Heart left ventricle (tissue), 16 donors: ENCODE results near the gene ZNF440. TPM values are rescaled to one million over a fixed set of nuclear protein-coding genes. Genes with fewer than 3 reads are reported as not detected.
"Not testable (repeated sequence)": the region's sequence is repeated elsewhere in the genome, so short reads cannot be mapped to it uniquely, and the experiment has no call there.

Source experiments
- ATAC-seq, 4 donors: fragments of 200-7000 bp; cut with Tn5 transposase; one replicate each; pipeline ENCODE4 v1.9.1; 2020 to 2022; ENCODE audit warnings: moderate library complexity in 4 of 4, mild to moderate bottlenecking in 3 of 4, moderate number of reproducible peaks in 1 of 4
- DNase-seq, 5 donors: peaks; one replicate each; pipeline ENCODE4 v3.0.0-alpha.2; 2020
- H3K27ac ChIP-seq, 12 donors: fragments of 200-600 bp; sonication (generic) in 4 of 12; one replicate each; pipeline versions ENCODE4 v1.5.0 to v1.8.0; 2016 to 2022; ENCODE audit warnings: mild to moderate bottlenecking in 2 of 12
- H3K27me3 ChIP-seq, 9 donors: fragments of 200-600 bp; sonication (generic) in 2 of 9; one replicate each; pipeline versions ENCODE4 v1.5.1 to v1.8.0; 2016 to 2022; ENCODE audit warnings: mild to moderate bottlenecking in 3 of 9
- H3K36me3 ChIP-seq, 9 donors: fragments of 200-600 bp; sonication (generic) in 2 of 9; one replicate each; pipeline versions ENCODE4 v1.5.0 to v1.8.0; 2018 to 2022; ENCODE audit warnings: mild to moderate bottlenecking in 2 of 9
- H3K4me1 ChIP-seq, 12 donors: fragments of 200-600 bp; sonication (generic) in 4 of 12; one replicate each; pipeline versions ENCODE4 v1.5.0 to v1.8.0; 2016 to 2022; ENCODE audit warnings: mild to moderate bottlenecking in 3 of 12
- H3K4me3 ChIP-seq, 12 donors: fragments of 200-600 bp; sonication (generic) in 4 of 12; one replicate each; pipeline versions ENCODE4 v1.5.0 to v1.8.0; 2017 to 2022; ENCODE audit warnings: mild to moderate bottlenecking in 9 of 12, moderate library complexity in 4 of 12
- H3K9me3 ChIP-seq, 12 donors: fragments of 200-600 bp; sonication (generic) in 4 of 12; one replicate each; pipeline versions ENCODE4 v1.5.0 to v1.8.0; 2016 to 2022; ENCODE audit warnings: mild to moderate bottlenecking in 1 of 12
- POLR2A ChIP-seq, 2 donors: fragments of 450-650 bp; IDR thresholded peaks; one replicate each; pipeline ENCODE4 v1.6.1; 2017; ENCODE audit warnings: antibody characterized with exemption in 2 of 2, mild to moderate bottlenecking in 2 of 2, moderate library complexity in 2 of 2
- WGBS, 4 donors: extraction: QIAGEN DNeasy Blood & Tissue Kit in 2 of 4; methylation state at CpG; one replicate each; pipeline versions ENCODE4 v1.1.5 to v1.1.7; 2013 to 2018; 5-methylcytosine and 5-hydroxymethylcytosine counted together
- intact Hi-C, 10 donors: fragments of 100-400 bp; cut with DNase I; formaldehyde crosslinking; loops; one replicate each; pipeline versions ENCODE4 v1.11.1 to v1.14.2; 2022
- polyA plus RNA-seq, 2 donors: library from polyadenylated mRNA; stranded (reverse); fragments of 200-250 nt; gene quantifications; one replicate each; pipeline ENCODE4 v1.2.3, GENCODE V29; 2013
- total RNA-seq, 9 donors: library from RNA; depleted of rRNA in 2 of 9; stranded (reverse); fragments of >200 nt in 2 of 9; fragmentation: NEBNext Ultra II Directional in 3 of 9; extraction: Animal tissue kit (Norgen Biotek cat#: 25700) in 3 of 9; gene quantifications; one replicate each; pipeline versions ENCODE4 v1.1.0 to v1.2.4, GENCODE V29; 2016 to 2023
- TF ChIP-seq, protein P1 (sequence below), 12 donors: fragments of 200-600 bp; sonication (generic) in 4 of 12; IDR thresholded peaks; one replicate each; pipeline versions ENCODE4 v1.5.0 to v1.8.0; 2018 to 2022; ENCODE audit warnings: antibody characterized with exemption in 12 of 12, mild to moderate bottlenecking in 5 of 12
- donor health status: ischemic (EF 13 %, LVEDD 7.1; RV severe dilation, severe dysfunction).
- donor health status: healthy with polysubstance abuse.
- donor health status: DM: no; HTN: yes; CAD: no.
- donor health status: DM: no; HTN: no; CAD: no.
- donor health status: ischemic (EF 25% LVEDD 6.9; RV normal size, moderate dysfunction).
- donor health status: ischemic (EF 25% LVEDD 5.7; RV mildly dilated, moderate dysfunction).
- donor health status: healthy.
- donor health status: DM: yes; HTN: yes; CAD: no.
- donor health status: ischemic (EF 35%, LVEDD 5.7; RV mildly dilated, moderate dysfunction).
- donor health status: nonischemic (EF 11% LVEDD 7.7; RV severe dilation, severe dysfunction).
- donor health status: DM: yes; HTN: yes; CAD: no.
- donor health status: PGD.
- donor health status: ischemic (EF 29% LVEDD 5.4; RV normal size, mild dysfunction).
- donor health status: nonischemic (EF 23%, LVEDD 6.1; RV moderate dilation, normal function).

The ZNF440 gene
- total and polyA plus RNA-seq, 11 donors = 2.5 to 6.6 (median 5.0) TPM

DNA sequence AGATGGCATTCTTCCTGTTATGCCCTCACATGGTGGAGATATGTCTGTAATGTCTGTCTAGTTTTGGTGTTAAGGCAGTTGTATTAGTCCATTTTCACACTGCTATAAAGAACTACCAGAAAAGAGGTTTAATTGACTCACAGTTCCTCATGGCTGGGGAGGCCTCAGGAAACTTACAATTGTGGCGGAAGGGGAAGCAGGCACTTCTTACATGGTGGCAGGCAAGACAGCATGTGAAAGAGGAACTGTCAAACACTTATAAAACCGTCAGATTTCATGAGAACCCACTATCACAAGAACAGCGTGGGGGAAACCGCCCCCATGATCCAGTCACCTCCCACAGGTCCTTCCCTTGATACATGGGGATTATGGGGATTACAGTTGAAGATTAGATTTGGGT, 44.1 kb upstream of the ZNF440 start:
- Histone ChIP-seq H3K4me3 (no peak overlapping the region), H3K4me1 (peaks cover 0 to 22% (median 12%) of the 10 kb centered on the region in 12 donors), H3K9me3 (peaks cover 0 to 56% (median 7%) of the 10 kb centered on the region in 12 donors), H3K27ac (no peak overlapping the region), H3K27me3 (no peaks in the 10 kb centered on the region), H3K36me3 (peaks cover 0 to 7% (median 0%) of the 10 kb centered on the region in 9 donors)
- TF ChIP-seq, protein P1, sequence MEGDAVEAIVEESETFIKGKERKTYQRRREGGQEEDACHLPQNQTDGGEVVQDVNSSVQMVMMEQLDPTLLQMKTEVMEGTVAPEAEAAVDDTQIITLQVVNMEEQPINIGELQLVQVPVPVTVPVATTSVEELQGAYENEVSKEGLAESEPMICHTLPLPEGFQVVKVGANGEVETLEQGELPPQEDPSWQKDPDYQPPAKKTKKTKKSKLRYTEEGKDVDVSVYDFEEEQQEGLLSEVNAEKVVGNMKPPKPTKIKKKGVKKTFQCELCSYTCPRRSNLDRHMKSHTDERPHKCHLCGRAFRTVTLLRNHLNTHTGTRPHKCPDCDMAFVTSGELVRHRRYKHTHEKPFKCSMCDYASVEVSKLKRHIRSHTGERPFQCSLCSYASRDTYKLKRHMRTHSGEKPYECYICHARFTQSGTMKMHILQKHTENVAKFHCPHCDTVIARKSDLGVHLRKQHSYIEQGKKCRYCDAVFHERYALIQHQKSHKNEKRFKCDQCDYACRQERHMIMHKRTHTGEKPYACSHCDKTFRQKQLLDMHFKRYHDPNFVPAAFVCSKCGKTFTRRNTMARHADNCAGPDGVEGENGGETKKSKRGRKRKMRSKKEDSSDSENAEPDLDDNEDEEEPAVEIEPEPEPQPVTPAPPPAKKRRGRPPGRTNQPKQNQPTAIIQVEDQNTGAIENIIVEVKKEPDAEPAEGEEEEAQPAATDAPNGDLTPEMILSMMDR (IDR thresholded peaks at IDR 0.05) = no peak
- TF ChIP-seq POLR2A (IDR thresholded peaks at IDR 0.05) = no peak
- ATAC-seq = no peak
- DNase-seq = no peak
- intact Hi-C loops = loop anchor here in 3 of 10 donors (5.0 to 10.0 kb wide), 2 partner anchors 75 to 78 kb away; no protein-coding TSS in a partner anchor
- 94 to 97% (median 96%) methylated on average over 4 of the region's 4 CpGs for WGBS, 4 donors

DNA sequence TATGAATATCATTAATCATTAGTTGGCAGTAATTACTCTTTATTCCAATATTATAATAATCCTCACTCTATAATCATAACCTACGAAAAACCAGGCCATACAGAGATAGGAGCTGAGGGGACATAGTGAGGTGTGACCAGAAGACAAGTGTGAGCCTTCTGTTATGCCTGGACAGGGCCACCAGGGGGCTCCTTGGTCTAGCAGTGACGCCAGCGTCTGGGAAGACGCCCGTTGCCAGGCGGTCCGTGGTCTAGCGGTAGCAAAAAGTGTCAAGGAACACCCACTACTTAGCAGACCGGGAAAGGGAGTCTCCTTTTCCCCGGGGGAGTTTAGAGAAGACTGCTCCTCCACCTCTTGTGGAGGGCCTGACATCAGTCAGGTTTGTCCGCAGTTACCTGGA, 42.6 kb upstream of the ZNF440 start:
- Histone ChIP-seq H3K9me3 (peaks cover 0 to 72% (median 7%) of the 10 kb centered on the region in 12 donors), H3K4me1 (peaks cover 0 to 19% (median 11%) of the 10 kb centered on the region in 12 donors), H3K36me3 (peaks cover 0 to 14% (median 0%) of the 10 kb centered on the region in 9 donors)
- intact Hi-C loops, H3K4me3 ChIP-seq, DNase-seq, ATAC-seq, H3K27me3 ChIP-seq, H3K27ac ChIP-seq: not testable (repeated sequence)
- 74 to 84% (median 79%) methylated on average over 9 to 11 of the region's 11 CpGs for WGBS, 4 donors
- TF ChIP-seq, protein P1 (IDR thresholded peaks at IDR 0.05) = peak in 2 of 12 donors; percentile 18 to 26

DNA sequence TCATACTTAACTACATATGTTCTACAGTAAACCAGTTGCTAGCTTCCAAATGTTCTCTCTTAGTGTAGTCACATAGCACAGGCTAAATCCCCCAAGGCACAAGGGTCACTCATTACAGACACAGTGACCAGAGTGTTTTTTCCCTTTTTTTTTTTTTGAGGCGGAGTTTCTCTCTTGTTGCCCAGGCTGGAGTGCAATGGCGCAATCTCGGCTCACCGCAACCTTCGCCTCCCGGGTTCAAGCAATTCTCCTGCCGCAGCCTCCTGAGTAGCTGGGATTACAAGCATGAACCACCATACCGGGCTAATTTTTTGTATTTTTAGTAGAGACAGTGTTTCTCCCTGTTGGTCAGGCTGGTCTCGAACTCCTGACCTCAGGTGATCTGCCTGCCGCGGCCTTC, 37.4 kb upstream of the ZNF440 start:
- H3K36me3 ChIP-seq = peaks cover 16 to 65% (median 43%) of the 10 kb centered on the region in 9 donors
- 97 to 98% (median 97%) methylated on average over 11 of the region's 11 CpGs for WGBS, 4 donors
- intact Hi-C loops, H3K4me1 ChIP-seq, H3K4me3 ChIP-seq, ATAC-seq, H3K27ac ChIP-seq, DNase-seq, H3K27me3 ChIP-seq: not testable (repeated sequence)
- peaks cover 0 to 96% (median 39%) of the 10 kb centered on the region in 12 donors for H3K9me3 ChIP-seq

DNA sequence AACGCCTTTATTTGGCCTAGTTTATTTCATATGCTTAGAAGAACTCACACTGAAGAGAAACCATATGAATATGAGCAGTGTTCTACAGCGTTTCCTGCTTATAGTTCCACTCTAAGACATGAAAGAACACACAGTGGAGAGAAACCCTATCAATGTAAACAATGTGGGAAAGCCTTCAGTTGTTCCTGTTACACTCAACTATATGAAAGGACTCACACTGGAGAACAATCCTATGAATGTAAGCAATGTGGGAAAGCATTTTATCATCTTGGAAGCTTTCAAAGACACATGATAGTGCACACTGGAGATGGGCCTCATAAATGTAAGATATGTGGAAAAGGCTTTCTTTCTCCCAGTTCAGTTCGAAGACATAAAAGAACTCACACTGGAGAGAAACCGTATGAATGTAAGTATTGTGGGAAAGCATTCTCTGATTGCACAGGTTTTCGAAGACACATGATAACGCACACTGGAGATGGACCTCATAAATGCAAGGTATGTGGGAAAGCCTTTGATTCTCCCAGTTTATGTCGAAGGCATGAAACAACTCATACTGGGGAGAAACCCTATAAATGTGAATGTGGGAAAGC, 33.5 kb upstream of the ZNF440 start:
- Histone ChIP-seq H3K9me3 (peaks cover 0 to 97% (median 53%) of the 10 kb centered on the region in 12 donors), H3K36me3 (peaks cover 16 to 81% (median 50%) of the 10 kb centered on the region in 9 donors), H3K27ac (no peak overlapping the region), H3K27me3 (no peaks in the 10 kb centered on the region), H3K4me1 (no peaks in the 10 kb centered on the region), H3K4me3 (no peak overlapping the region)
- DNase-seq = no peak
- TF ChIP-seq, protein P1 (IDR thresholded peaks at IDR 0.05) = no peak
- TF ChIP-seq POLR2A (IDR thresholded peaks at IDR 0.05) = no peak
- intact Hi-C loops = loop anchor here in 5 of 10 donors (5.0 to 10.0 kb wide), 3 partner anchors 86 to 108 kb away; no protein-coding TSS in a partner anchor
- ATAC-seq = no peak
- WGBS, 4 donors = 96 to 98% (median 98%) methylated on average over 7 of the region's 7 CpGs
